Stimulated activated CD8-positive, alpha-beta memory T cell treated with anti-CD3 and anti-CD28 coated beads, Interleukin-15, amount 100 ng/mL, for 24 hours (primary cell): ENCODE results near the gene PPP1R15A.
"Not testable (repeated sequence)": the region's sequence is repeated elsewhere in the genome, so short reads cannot be mapped to it uniquely, and the experiment has no call there.

Experiments used
- DNase-seq: peaks from one replicate; pipeline ENCODE4 v3.0.0-alpha.2; 2020; ENCODE audit warnings: low read depth

PPP1R15A gene

GRCh38 chr19:48872182-48872883, at the start of gene PPP1R15A:
Gene PPP1R15A, plus strand, starts transcription at chr19:48872421. Its CDS starts 813 bp downstream, at chr19:48873234.
- peak; percentile 100 for DNase-seq

- no peak for DNase-seq
Observed at GRCh38 chr19:48822514-48822913, 49.7 kb upstream of the PPP1R15A start.

GRCh38 chr19:48826606-48827020, 45.6 kb upstream of the PPP1R15A start:
- DNase-seq, result no peak

- no peak for DNase-seq
Observed at GRCh38 chr19:48830088-48830487, 42.1 kb upstream of the PPP1R15A start.

- no peak for DNase-seq
Observed at GRCh38 chr19:48830965-48831364, 41.3 kb upstream of the PPP1R15A start.

GRCh38 chr19:48833049-48833448, 39.2 kb upstream of the PPP1R15A start:
- no peak for DNase-seq

- DNase-seq, result no peak
Observed at GRCh38 chr19:48833977-48834376, 38.2 kb upstream of the PPP1R15A start.

- DNase-seq, result peak; percentile 74
Observed at GRCh38 chr19:48835734-48836088, 36.5 kb upstream of the PPP1R15A start.

- no peak for DNase-seq
Observed at GRCh38 chr19:48836089-48837017, 35.9 kb upstream of the PPP1R15A start, which contains the start of gene HSD17B14. Gene HSD17B14, minus strand, starts transcription at chr19:48836491. Its CDS starts 80 bp downstream, at chr19:48836411.

GRCh38 chr19:48837051-48837524, 35.1 kb upstream of the PPP1R15A start:
- peak; percentile 55 for DNase-seq

- DNase-seq, result no peak
Observed at GRCh38 chr19:48837687-48838086, 34.5 kb upstream of the PPP1R15A start.

- DNase-seq, result no peak
Observed at GRCh38 chr19:48841047-48841446, 31.2 kb upstream of the PPP1R15A start.

GRCh38 chr19:48841571-48841970, 30.6 kb upstream of the PPP1R15A start:
- DNase-seq, result no peak

- DNase-seq, result no peak
Observed at GRCh38 chr19:48842789-48843162, 29.4 kb upstream of the PPP1R15A start.

- DNase-seq, result no peak
Observed at GRCh38 chr19:48844472-48844871, 27.7 kb upstream of the PPP1R15A start.

- no peak for DNase-seq
Observed at GRCh38 chr19:48845384-48845783, 26.8 kb upstream of the PPP1R15A start.

- DNase-seq, result not testable (repeated sequence)
Observed at GRCh38 chr19:48846659-48847058, 25.6 kb upstream of the PPP1R15A start.

- DNase-seq, result no peak
Observed at GRCh38 chr19:48852292-48852691, 19.9 kb upstream of the PPP1R15A start.

- DNase-seq, result no peak
Observed at GRCh38 chr19:48853483-48853882, 18.7 kb upstream of the PPP1R15A start.

- DNase-seq, result no peak
Observed at GRCh38 chr19:48854103-48854502, 18.1 kb upstream of the PPP1R15A start.

GRCh38 chr19:48856921-48857320, 15.3 kb upstream of the PPP1R15A start:
- no peak for DNase-seq

GRCh38 chr19:48858984-48859710, 13.1 kb upstream of the PPP1R15A start:
- peak; percentile 53 for DNase-seq
